TTC549 (cell line): Measurements from ENCODE around the gene RNASE12.
"Not testable (repeated sequence)": the region's sequence is repeated elsewhere in the genome, so short reads cannot be mapped to it uniquely, and the experiment has no call there.

Source experiments
- FAIRE-seq: peaks from 2 replicates; lab custom pipeline; 2012; peaks lifted over from hg19 to GRCh38; lab: Jason Lieb, UNC

Gene RNASE12

DNA sequence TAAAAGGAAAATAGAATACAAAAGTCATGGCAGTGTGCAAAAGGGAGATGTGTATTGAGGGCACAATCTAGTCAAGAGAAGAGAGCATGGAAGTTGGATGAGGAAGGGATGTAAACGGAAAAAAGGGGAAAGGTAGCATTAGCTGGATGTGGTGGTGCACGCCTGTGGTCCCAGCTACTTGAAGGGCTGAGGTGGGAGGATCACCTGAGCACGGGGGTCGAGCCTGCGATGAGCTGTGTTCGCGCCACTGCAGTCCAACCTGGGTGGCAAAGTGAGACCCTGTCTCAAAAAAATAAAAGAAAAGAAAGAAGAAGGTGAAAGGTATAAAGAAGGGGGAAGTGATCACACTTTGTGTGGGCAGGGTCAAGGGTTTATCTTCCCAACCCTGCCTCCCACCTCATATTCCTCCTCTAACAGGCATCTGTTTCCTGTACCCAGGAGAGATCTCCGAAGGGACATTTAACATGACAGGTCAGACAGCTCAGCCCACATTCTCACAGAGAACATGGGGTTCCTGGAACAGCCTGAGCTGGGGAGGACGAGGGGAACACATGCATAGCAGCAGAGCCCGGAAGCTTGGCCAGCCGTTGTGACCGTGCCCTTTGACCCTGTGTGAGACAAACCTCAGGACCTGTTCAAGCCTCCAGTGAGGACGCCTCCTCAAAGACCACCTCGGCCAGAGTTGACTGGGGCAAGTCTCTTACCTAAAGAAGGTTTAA is 12.2 kb downstream of the RNASE12 start:
- FAIRE-seq = no peak

DNA sequence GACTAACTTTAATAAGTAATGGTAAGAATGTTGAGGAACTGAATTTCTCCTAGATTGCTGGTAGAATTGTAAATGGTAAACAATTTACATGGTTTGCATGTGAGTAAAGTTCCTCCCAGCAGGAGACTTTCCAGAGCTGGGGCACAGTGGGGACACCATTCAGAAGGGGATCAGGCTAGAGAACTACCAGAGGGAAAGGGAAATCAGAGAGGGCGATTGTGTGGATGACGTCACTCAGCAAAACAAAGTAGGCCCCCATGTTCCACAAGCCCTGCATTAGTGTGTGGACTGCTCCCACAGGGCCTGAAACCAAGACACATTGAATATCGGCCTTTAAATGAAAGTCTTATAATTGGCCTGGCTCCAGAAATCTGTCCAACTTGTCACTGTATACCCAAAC is 12.9 kb downstream of the RNASE12 start:
- FAIRE-seq = no peak

DNA sequence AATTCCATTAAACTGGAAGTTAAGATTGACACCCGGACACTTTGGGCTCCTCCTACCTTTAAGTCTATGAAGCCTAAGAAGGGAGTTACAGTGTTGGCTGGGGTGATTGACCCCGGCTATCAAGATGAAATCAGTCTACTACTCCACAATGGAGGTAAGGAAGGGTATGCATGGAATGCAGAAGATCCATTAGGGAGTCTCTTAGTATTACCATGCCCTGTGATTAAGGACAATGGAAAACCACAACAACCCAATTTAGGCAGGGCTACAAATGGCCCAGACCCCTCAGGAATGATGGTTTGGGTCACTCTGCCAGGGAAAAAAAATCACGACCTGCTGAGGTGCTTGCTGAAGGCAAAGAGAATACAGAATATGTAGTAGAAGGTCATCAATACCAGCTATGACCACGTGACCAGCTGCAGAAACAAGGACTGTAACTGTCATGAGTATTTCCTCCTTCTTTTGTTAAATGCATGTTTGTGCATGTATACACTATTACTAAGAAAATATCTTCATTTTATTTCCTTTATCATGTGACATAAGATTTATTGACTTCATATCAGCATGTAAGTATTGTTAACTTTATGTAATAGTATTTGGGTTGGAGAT is 18.7 kb downstream of the RNASE12 start:
- not testable (repeated sequence) for FAIRE-seq

DNA sequence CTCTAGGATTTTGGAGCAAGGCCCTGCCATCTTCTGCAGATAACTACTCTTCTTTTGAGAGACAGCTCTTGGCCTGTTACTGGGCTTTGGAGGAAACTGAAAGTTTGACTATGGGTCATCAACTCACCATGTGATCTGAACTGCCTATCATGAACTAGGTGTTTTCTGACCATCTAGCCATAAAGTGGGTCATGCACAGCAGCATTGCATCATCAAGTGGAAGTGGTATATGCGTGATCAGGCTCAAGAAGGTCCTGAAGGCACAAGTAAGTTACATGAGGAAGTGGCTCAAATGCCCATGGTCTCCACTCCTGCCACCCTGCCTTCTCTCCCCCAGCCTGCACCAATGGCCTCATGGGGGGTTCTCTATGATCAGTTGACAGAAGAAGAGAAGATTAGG is 20.5 kb downstream of the RNASE12 start:
- not testable (repeated sequence) for FAIRE-seq

DNA sequence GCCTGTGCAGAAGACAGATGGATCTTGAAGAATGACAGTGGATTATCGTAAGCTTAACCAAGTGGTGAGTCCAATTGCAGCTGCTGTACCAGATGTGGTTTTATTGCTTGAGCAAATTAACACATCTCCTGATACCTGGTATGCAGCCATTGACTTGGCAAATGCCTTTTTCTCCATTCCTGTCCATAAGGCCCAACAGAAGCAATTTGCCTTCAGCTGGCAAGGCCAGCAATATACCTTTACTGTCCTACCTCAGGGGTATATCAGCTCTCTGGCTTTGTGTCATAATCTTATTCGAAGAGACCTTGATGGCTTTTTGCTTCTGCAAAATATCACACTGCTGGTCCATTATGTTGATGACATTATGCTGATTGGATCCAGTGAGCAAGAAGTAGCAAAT is 21.3 kb downstream of the RNASE12 start:
- FAIRE-seq = not testable (repeated sequence)

DNA sequence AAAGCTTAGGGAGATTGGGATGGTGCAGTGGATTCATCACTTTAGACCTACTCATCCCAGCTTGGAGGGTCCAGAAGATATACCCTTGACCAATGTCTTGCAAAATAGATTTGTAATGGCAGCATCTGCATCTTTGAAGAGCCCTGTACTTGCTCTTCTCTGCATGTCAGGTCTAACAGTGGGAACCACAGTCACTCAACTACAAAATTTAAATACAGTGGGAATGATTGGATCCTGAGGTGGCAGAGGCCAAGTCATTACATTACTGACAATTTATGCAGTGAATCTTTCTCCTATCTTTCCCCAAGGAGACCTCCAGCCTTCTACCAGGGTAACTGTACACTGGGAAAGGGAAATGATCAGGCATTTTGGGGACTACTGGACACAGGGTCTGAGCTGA is 22.1 kb downstream of the RNASE12 start:
- FAIRE-seq = no peak

DNA sequence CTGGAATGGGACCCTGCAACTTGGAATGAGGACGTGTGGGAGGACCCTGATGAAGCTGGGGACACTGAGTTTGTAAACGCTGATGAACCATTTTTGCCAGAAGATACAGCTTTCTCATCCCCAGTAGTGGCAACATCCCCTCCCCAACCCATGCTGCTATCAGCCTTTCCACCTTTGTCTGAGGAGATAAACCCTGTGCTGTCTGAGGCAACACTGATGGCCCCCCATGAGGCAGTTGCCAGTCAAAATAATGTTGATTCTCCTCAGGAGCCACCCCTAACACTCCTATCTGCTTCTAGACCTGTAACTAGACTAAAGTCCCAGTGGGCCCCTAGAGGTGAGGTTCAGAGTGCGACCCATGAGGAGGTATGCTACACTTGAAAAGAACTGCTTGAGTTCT is 22.8 kb downstream of the RNASE12 start:
- no peak for FAIRE-seq

DNA sequence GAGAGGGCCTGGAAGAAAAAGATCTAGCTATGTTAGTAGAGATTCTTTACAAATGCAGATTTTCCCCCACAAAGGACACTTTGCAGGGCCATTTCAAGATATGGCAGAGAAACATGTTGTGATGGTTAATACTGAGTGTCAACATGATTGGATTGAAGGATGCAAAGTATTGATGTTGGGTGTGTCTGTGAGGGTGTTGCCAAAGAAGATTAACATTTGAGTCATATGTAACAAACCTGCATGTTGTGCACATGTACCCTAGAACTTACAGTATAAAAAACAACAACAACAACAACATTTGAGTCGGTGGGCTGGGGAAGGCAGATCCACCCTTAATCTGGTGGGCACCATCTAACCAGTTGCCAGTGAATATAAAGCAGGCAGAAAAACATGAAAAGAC is 24.0 kb downstream of the RNASE12 start:
- FAIRE-seq = not testable (repeated sequence)

DNA sequence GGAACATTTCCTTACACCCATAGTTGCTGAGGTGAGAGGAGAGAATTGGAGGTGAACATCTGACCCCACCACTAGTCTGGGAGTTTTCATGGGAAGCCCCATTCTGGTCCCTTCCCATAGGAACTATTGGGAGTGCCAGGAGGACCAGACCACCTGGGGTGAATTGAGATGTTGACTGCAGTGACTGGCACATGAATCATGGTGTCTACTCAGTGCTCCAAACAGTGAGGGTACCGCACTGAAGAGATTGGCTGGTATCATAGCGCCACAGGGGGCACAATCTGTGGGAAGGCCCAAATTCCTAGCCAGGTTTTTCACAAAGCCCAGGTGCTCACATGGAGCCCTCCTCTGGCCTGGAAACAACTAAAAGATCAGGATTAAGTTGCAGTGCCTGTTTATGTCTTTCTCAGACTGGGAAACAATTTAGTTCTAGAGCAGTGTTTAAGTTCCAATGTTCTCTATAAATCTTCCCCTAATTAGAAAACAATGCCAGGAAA is 26.6 kb downstream of the RNASE12 start:
- FAIRE-seq = no peak

DNA sequence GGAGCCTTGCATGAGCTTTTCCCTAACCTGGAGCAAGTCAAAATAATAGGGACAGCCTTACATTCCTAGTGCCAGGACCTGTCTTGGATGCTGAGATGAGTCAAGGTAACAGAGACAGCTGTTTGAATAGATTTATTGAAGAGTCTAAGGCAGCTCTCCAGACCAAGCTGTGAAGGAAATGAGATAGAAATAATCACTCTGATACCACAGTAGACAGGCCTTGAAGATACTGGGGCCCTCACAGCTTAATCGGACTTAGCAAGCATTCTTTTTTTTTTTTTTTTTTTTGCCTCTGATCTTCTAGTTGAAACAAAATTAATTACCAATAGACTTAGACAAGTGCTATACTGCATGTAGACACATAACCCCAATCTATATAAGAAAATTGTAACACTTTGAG is 27.2 kb downstream of the RNASE12 start:
- no peak for FAIRE-seq

DNA sequence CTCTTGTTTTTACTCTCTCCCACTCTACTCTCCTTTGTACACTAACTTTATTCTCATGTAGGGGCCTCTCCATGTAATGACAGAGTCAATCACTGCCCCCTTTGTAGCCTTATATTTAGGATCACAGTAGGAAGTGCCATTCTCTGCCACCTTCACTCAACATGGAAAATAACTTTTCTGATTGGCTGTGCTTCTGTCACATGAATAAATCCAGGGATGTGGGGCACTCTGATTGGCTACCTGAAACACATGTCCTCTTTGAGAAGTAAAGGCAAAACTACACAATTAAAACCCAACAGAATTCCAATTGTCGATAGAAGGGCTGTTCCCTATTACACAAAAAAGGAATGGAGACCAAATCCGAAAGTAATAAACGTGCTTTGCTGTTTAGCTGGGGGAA is 30.2 kb downstream of the RNASE12 start, which contains the start of gene RNASE9:
Gene RNASE9, minus strand, starts transcription at position 87 of the 400 bp plus-strand sequence.
- no peak for FAIRE-seq

DNA sequence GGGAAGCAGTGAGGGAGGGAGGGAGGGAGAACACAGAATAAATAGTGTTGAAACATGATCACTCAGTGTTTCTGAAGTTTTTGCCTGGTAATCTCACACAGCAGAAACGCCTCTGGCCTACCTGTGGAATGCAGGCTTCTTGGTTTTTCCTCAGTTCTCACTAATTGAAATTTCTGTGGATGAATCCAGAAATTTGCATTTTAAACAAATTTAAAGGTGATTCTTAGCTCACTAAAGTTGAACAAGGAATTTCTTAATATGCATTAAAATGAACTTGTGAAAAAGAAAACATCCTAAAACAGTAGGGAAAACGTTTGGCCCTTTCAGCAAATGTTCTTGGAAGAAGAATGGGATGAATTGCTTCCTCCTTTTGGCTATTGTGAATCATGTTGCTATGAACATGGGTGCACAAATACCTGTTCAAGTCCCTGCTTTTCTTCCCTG is 31.7 kb downstream of the RNASE12 start:
- FAIRE-seq = no peak

DNA sequence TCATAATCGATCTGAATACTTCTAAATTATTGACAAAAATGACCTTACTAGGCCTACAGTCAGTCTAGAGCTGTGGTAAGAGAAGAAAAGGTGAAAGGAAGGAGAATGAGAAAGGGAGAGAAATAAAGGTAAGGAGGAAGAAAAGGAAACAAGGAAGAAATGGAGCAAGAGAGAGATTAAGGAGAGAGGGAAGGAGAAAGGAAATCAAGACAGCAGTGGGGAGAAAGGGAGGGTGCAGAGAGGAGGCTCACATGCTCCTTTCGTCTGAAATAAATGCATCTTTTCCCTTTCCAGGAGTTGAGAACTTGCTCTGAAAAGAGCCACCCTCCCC is 34.0 kb downstream of the RNASE12 start:
- FAIRE-seq = no peak

DNA sequence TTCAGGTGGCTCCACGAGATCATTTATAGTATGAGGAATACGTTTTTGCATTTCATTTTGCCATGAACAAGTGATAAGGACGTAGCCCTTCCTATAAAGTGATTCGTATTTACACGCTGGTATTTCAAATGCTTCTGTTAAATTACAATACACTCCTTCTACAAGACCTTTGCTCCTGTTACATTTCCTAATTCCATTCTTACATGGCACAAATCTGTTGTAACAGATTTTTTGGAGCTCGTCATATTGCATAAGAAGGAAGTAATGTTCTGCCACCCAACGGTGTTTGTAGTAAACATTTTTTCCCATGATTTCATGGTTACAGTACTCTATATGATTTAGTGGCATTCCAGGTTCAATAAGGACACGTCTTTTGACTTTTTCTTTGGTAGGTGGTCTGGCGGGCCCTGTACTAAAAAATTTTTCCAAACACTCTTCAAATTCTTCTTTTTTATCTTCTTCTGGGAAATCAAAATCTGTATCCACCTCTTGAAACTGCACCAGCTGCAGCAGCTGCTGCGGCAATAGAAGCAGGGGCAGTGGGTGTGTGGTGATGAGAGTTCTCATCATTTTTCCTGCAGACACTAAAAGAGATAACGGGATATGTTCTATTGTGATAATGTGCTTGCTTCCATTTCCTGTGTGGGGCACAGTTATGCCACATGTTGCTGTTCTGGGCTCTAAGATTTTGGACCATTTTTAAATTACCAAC is 34.5 kb downstream of the RNASE12 start:
- no peak for FAIRE-seq

DNA sequence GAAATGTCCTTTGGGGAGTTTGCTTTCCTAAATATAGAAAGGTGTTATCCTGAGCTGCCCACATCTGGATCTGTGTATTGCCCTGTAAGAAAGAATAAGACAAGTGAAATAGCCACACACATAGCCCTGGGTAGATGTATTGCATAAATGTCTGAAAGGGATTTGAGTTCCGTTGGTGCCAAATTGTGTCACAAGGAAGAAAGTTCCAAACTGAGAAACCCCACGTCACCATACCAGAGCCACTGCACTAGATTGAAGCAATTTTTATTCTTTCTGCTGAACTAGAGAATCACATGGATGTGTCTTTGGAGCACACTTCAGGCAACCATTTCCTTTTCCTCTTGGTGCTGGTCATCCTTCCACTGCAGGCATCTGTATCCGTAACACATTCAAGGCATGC is 35.3 kb downstream of the RNASE12 start:
- no peak for FAIRE-seq

DNA sequence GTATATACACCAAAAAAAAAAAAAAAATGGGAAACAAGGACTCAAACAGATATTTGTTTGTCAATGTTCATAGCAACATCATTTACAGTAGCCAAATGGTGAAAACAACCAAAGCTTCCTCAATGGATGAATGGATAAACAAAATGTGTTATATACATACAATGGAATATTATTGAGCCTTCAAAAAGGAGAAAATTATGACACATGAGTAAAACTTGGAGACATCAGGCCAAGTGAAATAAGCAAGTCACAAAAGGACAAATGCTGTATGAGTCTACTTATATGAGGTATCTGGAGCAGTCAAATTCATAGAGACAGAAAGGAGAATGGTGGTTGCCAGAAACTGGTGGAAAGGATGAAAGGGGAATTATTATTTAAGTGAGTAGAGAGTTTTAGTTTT is 38.2 kb downstream of the RNASE12 start:
- FAIRE-seq = no peak

DNA sequence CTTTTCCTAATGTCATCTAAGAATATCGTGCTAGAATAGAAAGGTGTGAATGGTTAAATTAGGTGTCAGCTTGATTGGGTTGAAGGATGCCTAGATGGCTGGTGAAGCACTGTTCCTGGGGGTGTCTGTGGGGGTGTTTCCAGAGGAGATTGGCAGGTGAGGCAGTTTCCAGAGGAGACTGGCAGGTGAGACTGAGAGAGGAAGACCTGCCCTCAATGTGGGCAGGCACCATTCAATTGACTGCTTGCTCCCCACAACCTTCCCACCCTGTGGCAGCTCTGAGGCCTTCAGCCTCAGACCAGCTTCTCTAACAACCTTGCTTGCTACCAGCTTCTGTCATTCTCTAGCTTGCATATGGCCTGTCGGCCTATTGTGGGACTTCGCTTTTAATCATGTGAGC is 39.6 kb downstream of the RNASE12 start:
- no peak for FAIRE-seq

DNA sequence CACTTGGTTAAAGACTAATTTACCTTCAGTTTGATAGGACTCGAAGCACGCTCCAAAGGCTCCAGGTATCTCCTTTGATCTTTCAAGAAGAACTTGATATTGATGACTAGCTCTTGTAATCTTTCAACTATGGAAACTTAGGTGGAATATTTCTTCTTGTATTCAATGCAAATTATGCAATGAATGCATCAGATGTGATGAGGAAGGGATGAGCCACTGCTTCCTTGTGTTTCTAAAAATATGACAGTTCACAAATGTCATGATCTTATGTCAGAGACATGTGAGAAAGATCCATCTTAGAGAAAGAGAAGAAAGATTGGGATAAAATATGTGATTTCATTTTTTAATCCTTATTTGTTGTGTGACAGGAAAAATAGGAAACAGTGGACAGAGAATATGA is 40.2 kb downstream of the RNASE12 start:
- FAIRE-seq = no peak

DNA sequence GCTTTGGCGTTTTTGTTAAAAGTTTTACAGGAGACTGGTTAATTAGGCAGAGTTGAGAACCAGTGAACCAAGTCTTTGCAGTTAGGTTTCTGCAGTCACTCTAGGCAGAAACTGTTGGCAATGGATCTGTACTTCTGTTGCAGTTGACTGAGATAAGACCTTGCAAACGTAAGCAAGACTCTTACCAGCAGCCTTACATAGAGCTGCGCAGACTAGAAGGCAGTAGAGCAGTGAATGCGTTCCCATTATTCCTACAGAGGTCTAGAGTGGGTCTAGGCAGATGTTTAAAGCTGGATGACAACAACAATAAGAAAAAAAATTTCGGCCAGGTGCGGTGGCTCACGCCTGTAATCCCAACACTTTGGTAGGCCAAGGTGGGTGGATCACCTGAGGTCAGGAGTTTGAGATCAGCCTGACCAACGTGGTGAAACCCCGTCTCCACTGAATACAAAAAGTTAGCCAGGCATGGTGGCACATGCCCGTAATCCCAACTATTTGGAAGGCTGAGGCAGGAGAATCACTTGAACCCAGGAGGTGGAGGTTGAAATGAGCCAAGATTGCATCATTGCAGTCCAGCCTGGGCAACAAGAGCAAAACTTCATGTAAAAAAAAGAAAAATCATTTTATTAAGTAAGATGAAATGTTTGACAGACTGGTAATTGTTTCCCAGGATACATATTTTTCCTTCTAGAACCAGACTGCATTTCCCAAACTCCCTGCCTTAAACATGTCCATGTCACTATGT is 42.6 kb downstream of the RNASE12 start:
- FAIRE-seq = no peak

DNA sequence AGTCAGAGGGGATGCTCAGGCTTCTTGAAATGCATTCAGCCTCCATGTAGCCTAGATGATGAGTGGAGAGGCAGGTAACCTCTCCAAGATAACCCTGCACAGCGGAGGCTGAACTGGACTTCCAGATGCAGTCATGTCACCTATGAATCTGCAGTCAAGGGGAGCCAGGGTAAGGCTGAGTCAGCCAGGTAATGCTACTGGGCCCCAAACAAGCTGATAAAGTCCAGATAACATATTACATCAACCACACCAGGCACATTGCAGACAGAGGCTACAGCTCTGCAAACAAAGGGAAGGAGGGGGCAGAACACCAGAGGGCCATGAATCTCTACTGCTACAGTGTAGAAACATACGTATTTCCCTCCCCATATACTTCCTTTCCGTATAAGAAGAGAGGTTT is 44.3 kb downstream of the RNASE12 start:
- FAIRE-seq = no peak
